CD14-positive monocyte (primary cell): ENCODE measurements around the gene SLC28A1. TPM values are rescaled to one million over a fixed set of nuclear protein-coding genes. Genes with fewer than 3 reads are reported as not detected.

Experiments
- DNase-seq, 3 donors: peaks; one replicate each; pipeline ENCODE4 v3.0.0-alpha.2; 2011 to 2022
- H2AFZ ChIP-seq: 2 replicates; pipeline ENCODE4 v1.6.0; 2012; ENCODE audit warnings: mild to moderate bottlenecking, low read depth, low read length, inconsistent platforms; ENCODE audit not compliant: insufficient read depth, poor library complexity, severe bottlenecking
- H3K27ac ChIP-seq, 2 donors: 1 replicate in 1 of 2; 2 replicates in 1 of 2; pipeline ENCODE4 v1.5.1; 2012 to 2013; ENCODE audit warnings: low read length in 2 of 2, control low read depth in 1 of 2, inconsistent platforms in 1 of 2, low read depth in 1 of 2, mild to moderate bottlenecking in 1 of 2
- H3K27me3 ChIP-seq, 2 donors: one replicate each; pipeline versions ENCODE4 v1.6.0 to v1.6.1; 2011 to 2013; ENCODE audit warnings: low read length in 2 of 2; ENCODE audit not compliant: control insufficient read depth in 2 of 2, insufficient read depth in 2 of 2
- H3K36me3 ChIP-seq, 2 donors: replicated peaks in 1 of 2; 1 replicate in 1 of 2; 2 replicates in 1 of 2; pipeline versions ENCODE4 v1.5.1 to v1.6.1; 2012 to 2013; ENCODE audit warnings: low read length in 2 of 2, control low read depth in 1 of 2, inconsistent platforms in 1 of 2, mild to moderate bottlenecking in 1 of 2; ENCODE audit not compliant: insufficient read depth in 2 of 2, control insufficient read depth in 1 of 2
- H3K4me1 ChIP-seq, 2 donors: 1 replicate in 1 of 2; 2 replicates in 1 of 2; pipeline versions ENCODE4 v1.5.1 to v1.6.1; 2012 to 2013; ENCODE audit warnings: low read length in 2 of 2, control low read depth in 1 of 2, inconsistent platforms in 1 of 2, mild to moderate bottlenecking in 1 of 2, moderate library complexity in 1 of 2; ENCODE audit not compliant: insufficient read depth in 2 of 2, control insufficient read depth in 1 of 2
- H3K4me2 ChIP-seq: replicated peaks from 2 replicates; pipeline ENCODE3; 2012; ENCODE audit warnings: low read length, moderate library complexity, mild to moderate bottlenecking; ENCODE audit not compliant: poor library complexity, severe bottlenecking; ENCODE audit errors: extremely low read depth
- H3K4me3 ChIP-seq, 3 experiments: fragments of 200-600 bp in 1 of 3; sonication (generic) in 1 of 3; replicated peaks in 1 of 3; 1 replicate in 2 of 3; 2 replicates in 1 of 3; pipeline ENCODE4 v1.5.1; 2011 to 2013; ENCODE audit warnings: low read length in 3 of 3, mild to moderate bottlenecking in 3 of 3, control low read depth in 2 of 3, low read depth in 2 of 3, inconsistent platforms in 1 of 3, moderate library complexity in 1 of 3
- H3K79me2 ChIP-seq: 2 replicates; pipeline ENCODE4 v1.6.0; 2012; ENCODE audit warnings: mild to moderate bottlenecking, control low read depth, inconsistent platforms, low read length, moderate library complexity; ENCODE audit not compliant: insufficient read depth
- H3K9ac ChIP-seq: 2 replicates; pipeline ENCODE4 v1.6.0; 2017; ENCODE audit warnings: low read length, mild to moderate bottlenecking; ENCODE audit not compliant: insufficient read depth, poor library complexity, severe bottlenecking
- H3K9me3 ChIP-seq, 2 donors: replicated peaks in 1 of 2; 1 replicate in 1 of 2; 2 replicates in 1 of 2; pipeline versions ENCODE4 v1.5.1 to v1.6.1; 2012 to 2013; ENCODE audit warnings: low read length in 2 of 2, control low read depth in 1 of 2; ENCODE audit not compliant: control insufficient read depth in 1 of 2, insufficient read depth in 1 of 2
- H4K20me1 ChIP-seq: 2 replicates; pipeline ENCODE4 v1.6.0; 2012; ENCODE audit warnings: mild to moderate bottlenecking, low read length, control low read depth, moderate library complexity; ENCODE audit not compliant: insufficient read depth
- H3K27ac Mint-ChIP-seq, 7 donors: one replicate each; pipeline ENCODE4 v1.8.0; 2020; ENCODE audit warnings: mild to moderate bottlenecking in 7 of 7, mixed read lengths in 7 of 7, moderate library complexity in 6 of 7, inconsistent platforms in 2 of 7
- H3K27me3 Mint-ChIP-seq, 3 donors: one replicate each; pipeline ENCODE4 v1.8.0; 2021 to 2022; ENCODE audit warnings: low read depth in 3 of 3, mild to moderate bottlenecking in 3 of 3, mixed read lengths in 3 of 3, moderate library complexity in 3 of 3, inconsistent platforms in 1 of 3
- H3K36me3 Mint-ChIP-seq, 2 donors: one replicate each; pipeline ENCODE4 v1.8.0; 2020; ENCODE audit warnings: mixed read lengths in 2 of 2, inconsistent platforms in 1 of 2, mild to moderate bottlenecking in 1 of 2
- H3K4me1 Mint-ChIP-seq: one replicate; pipeline ENCODE4 v1.8.0; 2020; ENCODE audit warnings: mild to moderate bottlenecking, mixed read lengths
- H3K4me3 Mint-ChIP-seq, 2 donors: one replicate each; pipeline ENCODE4 v1.8.0; 2020; ENCODE audit warnings: mild to moderate bottlenecking in 2 of 2, mixed read lengths in 2 of 2, moderate library complexity in 1 of 2
- H3K9me3 Mint-ChIP-seq, 7 donors: one replicate each; pipeline ENCODE4 v1.8.0; 2020 to 2022; ENCODE audit warnings: mixed read lengths in 7 of 7, mild to moderate bottlenecking in 6 of 7, moderate library complexity in 6 of 7, inconsistent platforms in 2 of 7
- WGBS: methylation state at CpG from one replicate; pipeline ENCODE4 v1.1.5; 2013; ENCODE audit warnings: missing lambda C conversion rate; ENCODE audit not compliant: insufficient coverage; 5-methylcytosine and 5-hydroxymethylcytosine counted together
- intact Hi-C, 2 donors: fragments of 100-400 bp; cut with micrococcal nuclease; formaldehyde crosslinking; loops; one replicate each; pipeline versions ENCODE4 v1.15.0 to v1.15.1; 2023
- polyA plus RNA-seq, 3 donors: library from polyadenylated mRNA; depleted of rRNA in 1 of 3; unstranded in 2 of 3; stranded (reverse) in 1 of 3; fragments of 300-500 nt in 2 of 3; fragments of >200 nt in 1 of 3; fragmentation: Illumina TruSeq in 2 of 3; gene quantifications; 1 replicate in 2 of 3; 2 replicates in 1 of 3; pipeline ENCODE4 v1.2.3, GENCODE V29; 2012 to 2021
- TF ChIP-seq, protein P1 (sequence below): fragments of 200-600 bp; IDR thresholded peaks from one replicate; pipeline ENCODE4 v1.8.0; 2022; ENCODE audit warnings: antibody characterized with exemption, mild to moderate bottlenecking

Gene SLC28A1
- polyA plus RNA-seq, 3 donors = not detected

- no peaks in the 10 kb centered on the region for H3K4me1 Mint-ChIP-seq
- TF ChIP-seq, protein P1, sequence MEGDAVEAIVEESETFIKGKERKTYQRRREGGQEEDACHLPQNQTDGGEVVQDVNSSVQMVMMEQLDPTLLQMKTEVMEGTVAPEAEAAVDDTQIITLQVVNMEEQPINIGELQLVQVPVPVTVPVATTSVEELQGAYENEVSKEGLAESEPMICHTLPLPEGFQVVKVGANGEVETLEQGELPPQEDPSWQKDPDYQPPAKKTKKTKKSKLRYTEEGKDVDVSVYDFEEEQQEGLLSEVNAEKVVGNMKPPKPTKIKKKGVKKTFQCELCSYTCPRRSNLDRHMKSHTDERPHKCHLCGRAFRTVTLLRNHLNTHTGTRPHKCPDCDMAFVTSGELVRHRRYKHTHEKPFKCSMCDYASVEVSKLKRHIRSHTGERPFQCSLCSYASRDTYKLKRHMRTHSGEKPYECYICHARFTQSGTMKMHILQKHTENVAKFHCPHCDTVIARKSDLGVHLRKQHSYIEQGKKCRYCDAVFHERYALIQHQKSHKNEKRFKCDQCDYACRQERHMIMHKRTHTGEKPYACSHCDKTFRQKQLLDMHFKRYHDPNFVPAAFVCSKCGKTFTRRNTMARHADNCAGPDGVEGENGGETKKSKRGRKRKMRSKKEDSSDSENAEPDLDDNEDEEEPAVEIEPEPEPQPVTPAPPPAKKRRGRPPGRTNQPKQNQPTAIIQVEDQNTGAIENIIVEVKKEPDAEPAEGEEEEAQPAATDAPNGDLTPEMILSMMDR = no peak
- no peaks in the 10 kb centered on the region for H3K36me3 Mint-ChIP-seq
- H3K36me3 ChIP-seq = no peaks in the 10 kb centered on the region
- no peak overlapping the region for H3K27ac ChIP-seq
- no peak overlapping the region for H3K4me3 ChIP-seq
- H3K9ac ChIP-seq = no peak overlapping the region
- DNase-seq = no peak
- H3K9me3 Mint-ChIP-seq = peaks cover 6 to 32% (median 18%) of the 10 kb centered on the region in 7 donors
- H4K20me1 ChIP-seq = no peaks in the 10 kb centered on the region
- WGBS = 83% methylated on average over 3 of the region's 4 CpGs
- H3K4me3 Mint-ChIP-seq = no peak overlapping the region
- H2AFZ ChIP-seq = no peak overlapping the region
- intact Hi-C loops = no loop called here
- H3K27ac Mint-ChIP-seq = no peak overlapping the region
- no peaks in the 10 kb centered on the region for H3K27me3 ChIP-seq
- no peaks in the 10 kb centered on the region for H3K79me2 ChIP-seq
- peaks cover 0 to 11% of the 10 kb centered on the region in 2 donors for H3K9me3 ChIP-seq
- H3K27me3 Mint-ChIP-seq = peaks cover 0 to 5% (median 3%) of the 10 kb centered on the region in 3 donors
- no peaks in the 10 kb centered on the region for H3K4me1 ChIP-seq
- H3K4me2 ChIP-seq = no peak overlapping the region
Measured at GRCh38 chr15:84898761-84899160, 14.3 kb downstream of the SLC28A1 start.

DNA sequence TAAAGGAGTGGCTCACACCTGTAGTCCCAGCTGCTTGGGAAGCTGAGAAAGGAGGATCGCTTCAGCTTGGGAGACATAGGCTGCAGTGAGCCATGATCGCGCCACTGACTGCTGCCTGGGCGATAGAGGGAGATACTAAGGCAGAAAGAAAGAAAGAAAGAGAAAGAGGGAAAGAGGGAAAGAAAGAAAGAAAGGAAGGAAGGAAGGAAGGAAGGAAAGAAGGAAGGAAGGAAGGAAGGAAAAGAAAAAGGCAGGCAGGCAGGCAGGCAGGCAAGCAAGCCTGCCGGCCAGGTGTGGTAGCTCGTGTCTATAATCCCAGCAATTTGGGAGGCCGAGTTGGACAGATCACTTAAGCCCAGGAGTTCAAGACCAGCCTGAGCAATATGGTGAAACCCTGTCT is 15.3 kb downstream of the SLC28A1 start:
- no peaks in the 10 kb centered on the region for H4K20me1 ChIP-seq
- no peak overlapping the region for H3K4me3 ChIP-seq
- H3K9ac ChIP-seq = no peak overlapping the region
- no peak overlapping the region for H3K4me3 Mint-ChIP-seq
- H3K27ac Mint-ChIP-seq = no peak overlapping the region
- H3K27ac ChIP-seq = no peak overlapping the region
- DNase-seq = no peak
- H3K27me3 Mint-ChIP-seq = peaks cover 0 to 5% (median 3%) of the 10 kb centered on the region in 3 donors
- no peaks in the 10 kb centered on the region for H3K36me3 ChIP-seq
- H3K4me2 ChIP-seq = no peak overlapping the region
- intact Hi-C loops = no loop called here
- no peak overlapping the region for H2AFZ ChIP-seq
- H3K9me3 ChIP-seq = peaks cover 0 to 11% of the 10 kb centered on the region in 2 donors
- TF ChIP-seq, protein P1 = no peak
- no peaks in the 10 kb centered on the region for H3K27me3 ChIP-seq
- H3K36me3 Mint-ChIP-seq = no peaks in the 10 kb centered on the region
- H3K4me1 Mint-ChIP-seq = no peaks in the 10 kb centered on the region
- no peaks in the 10 kb centered on the region for H3K4me1 ChIP-seq
- H3K79me2 ChIP-seq = no peaks in the 10 kb centered on the region
- 100% methylated on average over 3 of the region's 7 CpGs for WGBS
- H3K9me3 Mint-ChIP-seq = peaks cover 6 to 29% (median 18%) of the 10 kb centered on the region in 7 donors
